GM13976 (cell line): ENCODE measurements around the gene NOTCH1.

Source experiments
- DNase-seq: peaks from one replicate; pipeline ENCODE4 v3.0.0; 2012; ENCODE audit warnings: low spot score
- in situ Hi-C: fragments of 300-500 bp; cut with MboI; formaldehyde crosslinking; loops from one replicate; pipeline ENCODE4 v1.12.0; 2022; ENCODE audit warnings: low sequenced_read_pairs, mixed read lengths, inconsistent platforms; ENCODE audit not compliant: unreplicated experiment
- TF ChIP-seq, protein P1 (sequence below): IDR thresholded peaks from 2 replicates; pipeline ENCODE4 v1.5.1; 2012; ENCODE audit warnings: borderline replicate concordance, mild to moderate bottlenecking; ENCODE audit not compliant: insufficient read depth; ENCODE audit errors: extremely low read depth, missing control alignments, control extremely low read depth

NOTCH1 gene

DNA sequence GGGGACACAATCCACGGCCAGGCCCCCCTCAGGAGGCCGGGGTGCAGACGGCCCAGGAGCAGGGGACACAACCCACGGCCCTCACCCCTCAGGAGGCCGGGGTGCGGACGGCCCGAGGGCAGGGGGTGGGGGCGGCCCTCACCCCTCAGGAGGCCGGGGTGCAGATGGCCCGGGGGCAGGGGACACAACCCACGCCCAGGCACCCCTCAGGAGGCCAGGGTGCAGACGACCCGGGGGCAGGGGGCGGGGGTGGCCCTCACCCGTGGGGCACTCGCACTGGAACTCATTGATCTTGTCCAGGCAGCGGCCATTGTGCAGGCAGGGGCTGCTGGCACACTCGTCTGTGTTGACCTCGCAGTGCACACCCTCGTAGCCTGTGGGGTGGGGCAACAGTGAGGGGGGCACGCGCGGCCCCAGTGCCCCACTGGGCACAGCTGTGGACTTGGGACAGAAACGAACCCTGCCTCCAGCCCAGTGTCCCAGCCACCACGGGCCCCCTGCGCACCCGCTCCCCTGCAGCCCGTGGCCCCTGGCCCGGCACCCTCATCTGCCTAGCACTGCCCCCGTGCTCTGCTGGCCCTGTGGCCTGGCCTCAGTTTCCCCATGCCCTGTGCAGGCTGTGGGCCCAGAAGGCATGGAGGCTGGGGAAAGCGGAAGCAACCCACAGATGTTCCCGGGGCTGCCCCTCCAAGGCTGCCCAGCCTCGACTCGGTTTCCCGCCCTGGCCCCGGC is 28.7 kb downstream of the NOTCH1 start:
- in situ Hi-C loops, result no loop called here
- DNase-seq, result no peak
- TF ChIP-seq, protein P1, sequence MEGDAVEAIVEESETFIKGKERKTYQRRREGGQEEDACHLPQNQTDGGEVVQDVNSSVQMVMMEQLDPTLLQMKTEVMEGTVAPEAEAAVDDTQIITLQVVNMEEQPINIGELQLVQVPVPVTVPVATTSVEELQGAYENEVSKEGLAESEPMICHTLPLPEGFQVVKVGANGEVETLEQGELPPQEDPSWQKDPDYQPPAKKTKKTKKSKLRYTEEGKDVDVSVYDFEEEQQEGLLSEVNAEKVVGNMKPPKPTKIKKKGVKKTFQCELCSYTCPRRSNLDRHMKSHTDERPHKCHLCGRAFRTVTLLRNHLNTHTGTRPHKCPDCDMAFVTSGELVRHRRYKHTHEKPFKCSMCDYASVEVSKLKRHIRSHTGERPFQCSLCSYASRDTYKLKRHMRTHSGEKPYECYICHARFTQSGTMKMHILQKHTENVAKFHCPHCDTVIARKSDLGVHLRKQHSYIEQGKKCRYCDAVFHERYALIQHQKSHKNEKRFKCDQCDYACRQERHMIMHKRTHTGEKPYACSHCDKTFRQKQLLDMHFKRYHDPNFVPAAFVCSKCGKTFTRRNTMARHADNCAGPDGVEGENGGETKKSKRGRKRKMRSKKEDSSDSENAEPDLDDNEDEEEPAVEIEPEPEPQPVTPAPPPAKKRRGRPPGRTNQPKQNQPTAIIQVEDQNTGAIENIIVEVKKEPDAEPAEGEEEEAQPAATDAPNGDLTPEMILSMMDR, result no peak

DNA sequence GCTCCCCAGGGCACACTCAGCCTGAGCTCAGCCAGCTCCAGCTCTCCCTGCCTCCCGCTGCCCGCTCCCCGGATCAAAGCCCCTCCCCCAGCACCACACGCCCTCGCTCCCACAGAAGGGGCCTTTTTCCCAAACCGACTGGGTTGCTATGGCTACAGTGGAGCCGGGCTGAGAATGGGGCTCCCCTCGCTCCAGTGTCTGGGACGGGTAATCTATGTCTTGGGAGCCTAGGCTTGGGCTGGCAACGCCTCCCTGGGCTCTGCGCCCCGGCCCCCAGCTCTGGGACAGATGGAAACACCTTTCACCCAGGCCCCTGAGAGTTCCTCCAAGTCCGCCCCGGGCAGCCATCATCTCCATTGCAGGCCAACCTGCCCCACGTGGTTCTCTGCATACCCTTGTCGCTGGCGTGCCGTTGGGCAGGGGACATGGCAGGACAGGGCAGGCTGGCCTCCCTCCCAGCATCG is 29.6 kb downstream of the NOTCH1 start:
- TF ChIP-seq, protein P1, result no peak
- in situ Hi-C loops, result no loop called here
- no peak for DNase-seq

DNA sequence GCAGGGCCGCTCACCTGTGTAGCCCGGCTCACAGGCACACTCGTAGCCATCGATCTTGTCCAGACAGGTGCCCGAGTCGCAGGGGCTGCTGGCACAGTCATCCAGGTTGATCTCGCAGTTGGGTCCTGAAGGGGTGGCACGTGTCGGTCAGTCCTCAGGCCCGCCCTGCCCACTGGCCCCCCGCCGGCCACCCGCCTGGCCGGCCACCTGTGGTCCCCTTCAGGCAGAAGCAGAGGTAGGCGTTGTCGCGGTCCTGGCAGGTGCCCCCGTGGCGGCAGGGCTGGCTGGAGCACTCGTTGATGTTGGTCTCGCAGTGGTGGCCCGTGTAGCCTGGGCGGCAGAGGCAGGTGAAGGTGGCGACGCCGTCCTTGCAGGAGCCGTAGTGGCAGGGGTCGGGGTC is 30.6 kb downstream of the NOTCH1 start:
- no peak for DNase-seq
- in situ Hi-C loops, result no loop called here
- TF ChIP-seq, protein P1, result no peak

DNA sequence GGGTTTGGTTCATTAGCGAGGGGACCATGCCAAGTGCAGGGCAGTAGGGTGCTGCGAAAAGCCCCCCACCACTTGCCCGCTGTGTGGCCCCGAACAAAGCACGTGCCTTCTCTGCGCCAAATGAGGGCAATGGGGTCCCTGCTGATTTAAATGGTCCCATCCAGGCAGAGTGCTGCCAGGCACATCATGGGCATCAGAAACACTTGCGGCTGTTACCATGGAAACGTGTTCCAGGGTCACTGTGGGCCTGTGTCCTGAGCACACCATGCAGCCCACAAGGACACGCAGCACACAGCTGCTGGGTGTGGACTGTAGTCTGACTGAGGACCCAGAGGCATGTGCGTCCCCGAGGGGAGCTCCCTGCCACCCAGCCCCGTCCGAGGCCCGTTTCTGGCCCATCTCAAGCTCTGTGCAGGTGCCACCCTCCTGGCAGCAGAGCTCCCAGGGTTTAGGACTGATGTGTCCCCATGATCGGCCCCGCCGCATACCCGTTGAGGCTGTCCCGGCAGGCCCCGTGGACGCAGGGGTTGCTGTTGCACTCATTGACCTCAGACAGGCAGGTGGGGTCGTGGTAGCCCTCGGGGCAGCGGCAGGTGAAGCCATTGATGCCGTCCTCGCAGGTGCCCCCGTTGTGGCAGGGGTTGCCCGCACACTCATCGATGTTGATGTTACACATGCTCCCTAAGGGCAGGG is 31.7 kb downstream of the NOTCH1 start:
- no peak for DNase-seq
- in situ Hi-C loops, result no loop called here
- TF ChIP-seq, protein P1, result no peak

DNA sequence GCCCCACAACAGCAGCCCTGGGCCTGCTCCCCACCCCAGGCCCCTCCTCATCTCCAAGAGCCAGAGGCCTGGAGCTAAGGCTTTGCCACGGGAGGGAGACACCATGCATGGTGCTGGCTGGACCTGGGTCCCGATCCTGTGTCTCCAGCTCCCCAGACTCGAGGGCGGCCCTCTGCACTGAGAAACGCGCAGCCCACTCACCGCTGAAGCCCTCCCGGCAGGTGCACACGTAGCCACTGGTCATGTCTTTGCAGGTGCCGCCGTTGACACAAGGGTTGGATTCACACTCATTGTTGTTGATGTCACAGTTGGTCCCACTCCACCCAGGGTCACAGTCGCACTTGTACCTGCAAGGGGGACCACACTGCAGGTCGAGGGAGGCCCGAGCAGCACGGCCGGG is 32.7 kb downstream of the NOTCH1 start:
- no peak for DNase-seq
- TF ChIP-seq, protein P1, result no peak
- in situ Hi-C loops, result no loop called here

DNA sequence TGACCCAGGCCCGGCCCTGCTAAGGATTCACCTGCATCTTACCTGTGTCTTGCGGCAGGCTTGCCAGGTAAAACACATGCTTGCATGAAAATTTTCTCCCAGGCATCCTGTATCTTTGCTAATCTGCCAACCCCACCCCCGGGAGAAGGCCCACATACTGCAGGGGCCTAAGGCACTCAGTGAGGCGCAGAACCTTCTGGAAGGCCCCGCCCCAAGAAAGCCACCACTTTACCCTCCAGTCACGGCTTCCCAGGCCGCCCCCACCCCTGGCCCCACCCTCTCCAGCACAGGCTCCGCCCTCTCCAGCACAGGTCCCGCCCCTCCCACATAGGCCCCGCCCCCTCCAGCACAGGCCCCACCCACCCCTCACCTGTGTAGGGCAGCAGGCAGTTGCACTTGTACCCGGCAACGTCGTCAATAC is 33.2 kb downstream of the NOTCH1 start:
- peak; percentile 78 for DNase-seq
- in situ Hi-C loops, result no loop called here
- TF ChIP-seq, protein P1, result no peak
